ENCODE results near the gene TMEM200A. TPM values are rescaled to one million over a fixed set of nuclear protein-coding genes. Genes with fewer than 3 reads are reported as not detected.

The TMEM200A gene
- total and polyA plus RNA-seq, 2 donors (not counting 3 experiments of a cell fraction or from before 2014, with no cell fraction given) = 0.58 to 0.75 TPM

GRCh38 chr6:130407032-130407431 is 41.2 kb downstream of the TMEM200A start:
- H3K36me3 ChIP-seq (ENCODE audit: control insufficient read depth in 2 of 2, extremely low read depth in 1 of 2, insufficient read depth in 2 of 2, low read length in 2 of 2) = no peaks in the 10 kb centered on the region
- ChIA-PET CTCF (no interaction called here), POLR2A (no interaction called here)
- intact Hi-C loops (cut with micrococcal nuclease) (no loop called here), dilution Hi-C loops (cut with MboI; ENCODE audit: extremely low pct_ligation_motif_present, low sequenced_read_pairs) (no loop called here)
- H3K4me1 ChIP-seq (ENCODE audit: control insufficient read depth, extremely low read depth, insufficient read depth, low read length) = no peaks in the 10 kb centered on the region
- H3K4me3 ChIP-seq (replicated peaks in 1 of 3; ENCODE audit: insufficient read depth in 1 of 3, low read depth in 1 of 3, low read length in 3 of 3) = no peak overlapping the region
- H3K9me1 ChIP-seq (replicated peaks; ENCODE audit: control insufficient read depth, extremely low read depth, insufficient read depth, low read length) = no peaks in the 10 kb centered on the region
- H3K27me3 ChIP-seq (ENCODE audit: control insufficient read depth in 2 of 2, insufficient read depth in 2 of 2, low read length in 2 of 2) = no peaks in the 10 kb centered on the region
- DNase-seq (ENCODE audit: low read depth, low spot score) = no peak
- no peak for FAIRE-seq
- no peak overlapping the region for H3K4me2 ChIP-seq (ENCODE audit: insufficient read depth, low read length)
- no peak overlapping the region for H3K9ac ChIP-seq (replicated peaks; ENCODE audit: extremely low read depth, insufficient read depth, low read length)
- H3K9me3 ChIP-seq (replicated peaks; ENCODE audit: control insufficient read depth, insufficient read depth, low read length) = no peaks in the 10 kb centered on the region
- no peaks in the 10 kb centered on the region for H4K20me1 ChIP-seq (replicated peaks; ENCODE audit: control insufficient read depth, extremely low read depth, insufficient read depth, low read length)
- no peak overlapping the region for H2AFZ ChIP-seq (ENCODE audit: low read depth, low read length)
- no peaks in the 10 kb centered on the region for H3K79me2 ChIP-seq (ENCODE audit: control insufficient read depth, insufficient read depth, low read length)
- BruUV-seq (replicated peaks) = no TSS peak
- H3K27ac ChIP-seq (ENCODE audit: insufficient read depth, low read depth, low read length) = no peak overlapping the region
- TF ChIP-seq FOS (IDR thresholded peaks at IDR 0.05; ENCODE audit: borderline replicate concordance, insufficient read depth, low read length) (no peak), JUN (IDR thresholded peaks at IDR 0.05; ENCODE audit: borderline replicate concordance, insufficient read depth, insufficient read length, low read depth) (no peak), MAX (IDR thresholded peaks at IDR 0.05; ENCODE audit: insufficient read depth, insufficient read length) (no peak), MYC (IDR thresholded peaks at IDR 0.05; ENCODE audit: low read depth, low read length) (no peak), CTCF (IDR thresholded peaks at IDR 0.05; ENCODE audit: extremely low read depth in 1 of 2, insufficient read depth in 1 of 2, low read depth in 1 of 2, low read length in 2 of 2) (no peak), GATA2 (IDR thresholded peaks at IDR 0.05; ENCODE audit: insufficient read depth, insufficient read length, low read depth, low read length) (no peak), EZH2 (IDR thresholded peaks at IDR 0.05; ENCODE audit: borderline replicate concordance, low read depth, low read length, severe bottlenecking) (no peak), POLR2AphosphoS5 (IDR thresholded peaks at IDR 0.05; ENCODE audit: insufficient read depth, low read depth, low read length) (no peak), POLR2A (IDR thresholded peaks at IDR 0.05; ENCODE audit: low read depth, low read length) (no peak)

Measured in endothelial cell of umbilical vein (primary cell).